Trophoblast cell (in vitro differentiated cells and primary cell): ENCODE data around the gene THRB.

ENCODE experiments used
- DNase-seq, 2 donors: peaks; one replicate each; pipeline ENCODE4 v3.0.0-alpha.2; 2016
- H2AFZ ChIP-seq: 2 replicates; pipeline ENCODE4 v1.6.1; 2013; ENCODE audit warnings: low read length, moderate library complexity, mild to moderate bottlenecking; ENCODE audit not compliant: insufficient read depth, poor library complexity
- H2AK5ac ChIP-seq: 2 replicates; pipeline ENCODE4 v1.6.1; 2013; ENCODE audit warnings: mild to moderate bottlenecking, low read length
- H2BK120ac ChIP-seq: 2 replicates; pipeline ENCODE4 v1.6.1; 2013; ENCODE audit warnings: low read length, mild to moderate bottlenecking, moderate library complexity; ENCODE audit not compliant: insufficient read depth, poor library complexity
- H2BK12ac ChIP-seq: 2 replicates; pipeline ENCODE4 v1.6.1; 2013; ENCODE audit warnings: mild to moderate bottlenecking, low read length, moderate library complexity
- H2BK5ac ChIP-seq: 2 replicates; pipeline ENCODE4 v1.6.1; 2013; ENCODE audit warnings: low read length, low read depth, moderate library complexity, mild to moderate bottlenecking; ENCODE audit not compliant: poor library complexity
- H3K14ac ChIP-seq: 2 replicates; pipeline ENCODE4 v1.6.1; 2013; ENCODE audit warnings: mild to moderate bottlenecking, low read length
- H3K18ac ChIP-seq: 2 replicates; pipeline ENCODE4 v1.6.1; 2013; ENCODE audit warnings: mild to moderate bottlenecking, low read length
- H3K23ac ChIP-seq: 2 replicates; pipeline ENCODE4 v1.6.1; 2013; ENCODE audit warnings: low read length
- H3K27ac ChIP-seq: 2 replicates; pipeline ENCODE4 v1.5.1; 2013; ENCODE audit warnings: low read depth, mild to moderate bottlenecking, inconsistent platforms, low read length, moderate library complexity
- H3K27me3 ChIP-seq: 2 replicates; pipeline ENCODE4 v1.6.1; 2013; ENCODE audit warnings: inconsistent platforms, mild to moderate bottlenecking, low read length, moderate library complexity; ENCODE audit not compliant: insufficient read depth
- H3K36me3 ChIP-seq, 2 experiments: 1 replicate in 1 of 2; 2 replicates in 1 of 2; pipeline ENCODE4 v1.6.1; 2013; ENCODE audit warnings: low read length in 2 of 2, mild to moderate bottlenecking in 2 of 2, moderate library complexity in 1 of 2; ENCODE audit not compliant: insufficient read depth in 2 of 2, control insufficient read depth in 1 of 2
- H3K4ac ChIP-seq: 2 replicates; pipeline ENCODE4 v1.6.1; 2013; ENCODE audit warnings: low read depth, mild to moderate bottlenecking, low read length, moderate library complexity
- H3K4me1 ChIP-seq, 2 experiments: 1 replicate in 1 of 2; 2 replicates in 1 of 2; pipeline ENCODE4 v1.6.1; 2013; ENCODE audit warnings: low read length in 2 of 2, mild to moderate bottlenecking in 2 of 2, moderate library complexity in 1 of 2; ENCODE audit not compliant: insufficient read depth in 2 of 2, control insufficient read depth in 1 of 2
- H3K4me2 ChIP-seq: 2 replicates; pipeline ENCODE4 v1.6.1; 2013; ENCODE audit warnings: inconsistent platforms, mild to moderate bottlenecking, low read length, moderate library complexity
- H3K4me3 ChIP-seq: 2 replicates; pipeline ENCODE4 v1.5.1; 2013; ENCODE audit warnings: mild to moderate bottlenecking, low read depth, low read length, inconsistent platforms
- H3K79me1 ChIP-seq: one replicate; pipeline ENCODE4 v1.6.1; 2013; ENCODE audit warnings: low read length
- H3K79me2 ChIP-seq: 2 replicates; pipeline ENCODE4 v1.6.1; 2013; ENCODE audit warnings: low read length, mild to moderate bottlenecking; ENCODE audit not compliant: control insufficient read depth, insufficient read depth, poor library complexity
- H3K9ac ChIP-seq: 2 replicates; pipeline ENCODE4 v1.6.1; 2013; ENCODE audit warnings: mild to moderate bottlenecking, low read length
- H3K9me3 ChIP-seq: 2 replicates; pipeline ENCODE4 v1.6.1; 2013; ENCODE audit warnings: low read depth, mild to moderate bottlenecking, control low read depth, inconsistent platforms, low read length; ENCODE audit not compliant: insufficient read depth
- H4K12ac ChIP-seq: 2 replicates; pipeline ENCODE4 v1.6.1; 2013; ENCODE audit warnings: low read depth, mild to moderate bottlenecking, low read length, moderate library complexity
- H4K8ac ChIP-seq: 2 replicates; pipeline ENCODE4 v1.6.1; 2013; ENCODE audit warnings: low read depth, mild to moderate bottlenecking, low read length, moderate library complexity
- H4K91ac ChIP-seq: one replicate; pipeline ENCODE4 v1.6.1; 2013; ENCODE audit warnings: low read depth, mild to moderate bottlenecking, low read length, moderate library complexity
- WGBS: extraction: QIAGEN DNeasy Blood & Tissue Kit; methylation state at CpG from one replicate; pipeline ENCODE4 v1.1.7; 2013; ENCODE audit warnings: missing lambda C conversion rate; ENCODE audit not compliant: insufficient read length, insufficient coverage; ENCODE audit errors: extremely low coverage; 5-methylcytosine and 5-hydroxymethylcytosine counted together

THRB gene

DNA sequence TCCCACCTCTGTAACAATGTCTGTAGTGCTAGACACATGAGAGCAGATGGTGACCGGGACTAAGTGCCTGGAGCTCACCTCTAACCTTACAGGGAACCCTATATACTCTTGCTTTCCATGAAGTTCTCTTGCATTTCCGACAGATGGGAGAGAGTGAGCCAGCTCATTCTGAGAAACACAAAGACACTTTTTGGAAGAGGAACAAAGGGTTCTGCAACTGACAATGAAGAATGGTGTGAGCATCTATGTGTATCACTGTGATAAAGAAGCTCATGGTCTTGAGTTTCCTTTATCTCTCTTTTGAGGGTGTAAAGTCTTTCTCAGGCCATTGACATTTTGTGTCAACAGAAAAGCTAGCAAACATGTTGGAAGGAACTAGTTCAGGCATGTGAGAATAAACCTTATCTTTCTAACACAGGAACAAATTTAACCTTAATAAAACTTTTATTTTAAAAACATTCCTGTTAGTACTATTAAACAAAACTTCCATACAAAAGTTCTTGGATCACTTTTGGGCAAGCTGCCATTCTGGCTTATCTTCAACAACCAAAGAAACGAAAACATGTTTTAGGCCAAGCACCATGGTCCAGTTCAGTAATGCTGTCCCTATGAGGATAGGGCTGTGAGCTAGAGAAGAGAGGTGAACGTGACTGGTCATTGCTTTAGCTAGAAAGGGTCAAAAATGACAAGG is 142.7 kb downstream of the THRB start:
- H3K79me2 ChIP-seq = no peaks in the 10 kb centered on the region
- no peak overlapping the region for H4K8ac ChIP-seq
- H4K12ac ChIP-seq = no peak overlapping the region
- H3K27ac ChIP-seq = no peak overlapping the region
- no peak overlapping the region for H3K18ac ChIP-seq
- H3K23ac ChIP-seq = no peak overlapping the region
- H2BK5ac ChIP-seq = no peak overlapping the region
- no peak overlapping the region for H3K4ac ChIP-seq
- H3K36me3 ChIP-seq = no peaks in the 10 kb centered on the region
- no peak overlapping the region for H3K4me2 ChIP-seq
- no peak overlapping the region for H2AFZ ChIP-seq
- no peak overlapping the region for H3K9ac ChIP-seq
- no peaks in the 10 kb centered on the region for H3K27me3 ChIP-seq
- H3K14ac ChIP-seq = no peak overlapping the region
- H3K9me3 ChIP-seq = no peaks in the 10 kb centered on the region
- H4K91ac ChIP-seq = no peak overlapping the region
- H3K79me1 ChIP-seq = no peaks in the 10 kb centered on the region
- no peak overlapping the region for H2BK12ac ChIP-seq
- H3K4me3 ChIP-seq = no peak overlapping the region
- no peak for DNase-seq
- no peak overlapping the region for H2AK5ac ChIP-seq
- no peak overlapping the region for H2BK120ac ChIP-seq
- H3K4me1 ChIP-seq = peaks cover 0 to 2% of the 10 kb centered on the region in 2 experiments
- WGBS = no CpG with 5 or more reads among the region's 4 CpGs

DNA sequence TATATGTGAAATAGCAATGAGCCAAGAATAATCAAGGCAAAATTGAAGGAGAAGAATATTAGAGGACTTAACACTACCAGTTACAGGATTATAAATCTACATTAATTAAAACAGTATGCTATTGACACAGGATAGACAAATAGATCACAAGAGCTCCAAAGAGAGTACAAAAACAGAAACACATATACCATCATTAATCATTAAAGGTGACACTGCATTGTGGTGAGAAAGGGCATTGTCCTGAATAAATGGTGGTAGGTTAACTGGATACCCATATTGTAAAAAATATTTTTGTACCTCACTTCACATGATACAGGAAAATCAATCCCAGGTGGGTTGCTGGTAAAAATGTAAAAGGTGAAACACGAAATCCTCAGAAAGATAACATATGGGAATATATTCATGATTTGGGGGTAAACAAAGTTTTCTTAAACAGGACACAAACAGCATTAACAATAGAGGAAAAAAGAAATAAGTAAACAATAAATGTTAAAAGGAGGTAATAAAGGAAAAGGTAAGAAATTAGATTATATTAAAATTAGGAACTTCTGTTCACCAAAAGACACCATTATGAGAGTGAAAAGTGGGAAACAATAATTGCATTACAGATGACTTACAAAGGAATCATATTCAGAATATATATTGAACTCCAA is 145.2 kb downstream of the THRB start:
- Histone ChIP-seq H3K79me1 (no peaks in the 10 kb centered on the region), H2BK12ac (no peak overlapping the region), H3K4ac (no peak overlapping the region), H4K91ac (no peak overlapping the region), H2AK5ac (no peak overlapping the region), H3K14ac (no peak overlapping the region), H3K4me2 (no peak overlapping the region), H2BK120ac (no peak overlapping the region), H3K23ac (no peak overlapping the region), H4K8ac (no peak overlapping the region), H3K9me3 (no peaks in the 10 kb centered on the region), H3K27ac (no peak overlapping the region), H3K18ac (no peak overlapping the region), H2AFZ (no peak overlapping the region), H3K9ac (no peak overlapping the region), H4K12ac (no peak overlapping the region), H3K79me2 (no peaks in the 10 kb centered on the region), H3K4me1 (no peaks in the 10 kb centered on the region), H2BK5ac (no peak overlapping the region), H3K4me3 (no peak overlapping the region), H3K36me3 (no peaks in the 10 kb centered on the region), H3K27me3 (no peaks in the 10 kb centered on the region)
- WGBS = no CpG with 5 or more reads among the region's 1 CpG
- no peak for DNase-seq

DNA sequence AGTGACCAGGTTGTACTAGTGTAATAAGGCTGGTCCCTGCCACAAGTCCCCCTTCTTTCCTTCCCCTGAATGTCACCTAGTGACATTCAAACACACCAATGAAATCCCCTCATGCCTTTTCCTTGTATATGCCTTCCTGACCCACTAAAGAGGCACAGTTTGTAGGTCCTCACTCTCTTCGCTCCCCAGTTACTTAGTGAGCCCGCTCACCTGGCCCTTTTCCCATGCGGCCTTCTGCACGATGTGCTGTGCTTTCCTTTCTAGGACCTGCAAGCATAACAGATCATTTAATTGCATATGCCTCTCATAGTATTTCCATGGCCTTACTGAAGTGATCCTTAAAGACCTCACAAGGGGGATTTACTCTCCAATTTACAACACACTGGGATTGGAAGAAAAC is 146.3 kb downstream of the THRB start:
- H3K4me3 ChIP-seq = no peak overlapping the region
- no peak overlapping the region for H4K91ac ChIP-seq
- H3K36me3 ChIP-seq = no peaks in the 10 kb centered on the region
- H3K9ac ChIP-seq = no peak overlapping the region
- no peaks in the 10 kb centered on the region for H3K79me2 ChIP-seq
- H2AFZ ChIP-seq = no peak overlapping the region
- no CpG with 5 or more reads among the region's 4 CpGs for WGBS
- H3K4me1 ChIP-seq = no peaks in the 10 kb centered on the region
- no peak overlapping the region for H3K27ac ChIP-seq
- no peaks in the 10 kb centered on the region for H3K79me1 ChIP-seq
- no peak overlapping the region for H3K14ac ChIP-seq
- no peaks in the 10 kb centered on the region for H3K27me3 ChIP-seq
- H3K9me3 ChIP-seq = no peaks in the 10 kb centered on the region
- H2BK120ac ChIP-seq = no peak overlapping the region
- H2AK5ac ChIP-seq = no peak overlapping the region
- H4K8ac ChIP-seq = no peak overlapping the region
- no peak overlapping the region for H2BK5ac ChIP-seq
- no peak overlapping the region for H3K4me2 ChIP-seq
- no peak overlapping the region for H3K18ac ChIP-seq
- no peak overlapping the region for H3K23ac ChIP-seq
- no peak overlapping the region for H2BK12ac ChIP-seq
- H4K12ac ChIP-seq = no peak overlapping the region
- no peak overlapping the region for H3K4ac ChIP-seq
- DNase-seq = no peak

DNA sequence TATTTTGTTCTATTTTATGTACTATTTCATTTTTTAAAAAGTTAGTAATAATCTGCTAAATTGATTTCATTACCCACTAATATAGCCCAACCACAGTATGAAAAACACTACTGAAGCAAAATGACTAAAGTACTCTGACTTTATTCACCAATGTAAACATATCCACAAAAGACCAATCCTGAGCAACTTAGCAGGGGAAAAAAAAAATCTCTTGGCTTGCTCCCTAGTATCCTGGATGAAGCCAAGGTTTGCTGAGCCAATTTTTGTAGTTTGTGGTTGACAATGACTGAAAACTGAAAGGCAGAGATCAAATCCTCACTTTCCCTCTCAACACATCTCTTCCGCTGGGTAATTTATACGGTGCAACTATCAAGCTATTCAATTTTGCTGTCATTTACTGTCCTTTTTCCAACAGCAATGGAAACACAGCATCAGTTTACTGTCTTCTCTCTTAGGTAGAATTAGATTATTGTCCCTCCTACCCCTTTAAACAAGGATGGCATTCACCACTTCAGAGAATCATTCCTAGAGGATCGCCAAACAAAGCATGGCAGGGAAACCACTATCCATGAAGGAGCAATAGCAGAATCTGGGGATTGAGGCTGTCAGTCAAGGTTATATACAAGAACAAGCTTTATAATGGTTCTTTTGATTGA is 149.7 kb downstream of the THRB start:
- no peak overlapping the region for H3K9ac ChIP-seq
- no CpG with 5 or more reads among the region's 3 CpGs for WGBS
- H3K14ac ChIP-seq = no peak overlapping the region
- H4K12ac ChIP-seq = no peak overlapping the region
- H3K79me2 ChIP-seq = peaks cover 2% of the 10 kb centered on the region
- no peak overlapping the region for H3K4me3 ChIP-seq
- no peak overlapping the region for H4K8ac ChIP-seq
- no peak overlapping the region for H2BK5ac ChIP-seq
- no peak overlapping the region for H2BK120ac ChIP-seq
- no peaks in the 10 kb centered on the region for H3K9me3 ChIP-seq
- no peak overlapping the region for H3K4ac ChIP-seq
- H3K27me3 ChIP-seq = no peaks in the 10 kb centered on the region
- H2AK5ac ChIP-seq = no peak overlapping the region
- H4K91ac ChIP-seq = no peak overlapping the region
- H3K18ac ChIP-seq = no peak overlapping the region
- no peak overlapping the region for H3K4me2 ChIP-seq
- peaks cover 0 to 1% of the 10 kb centered on the region in 2 experiments for H3K36me3 ChIP-seq
- H3K23ac ChIP-seq = peak overlapping the region; percentile 80
- no peak for DNase-seq
- no peak overlapping the region for H2BK12ac ChIP-seq
- H2AFZ ChIP-seq = no peak overlapping the region
- no peak overlapping the region for H3K27ac ChIP-seq
- H3K79me1 ChIP-seq = no peaks in the 10 kb centered on the region
- H3K4me1 ChIP-seq = peaks cover 0 to 3% of the 10 kb centered on the region in 2 experiments
